Type B pancreatic cell (in vitro differentiated cells): Measurements from ENCODE around the gene AFMID. TPM values are rescaled to one million over a fixed set of nuclear protein-coding genes. Genes with fewer than 3 reads are reported as not detected.

Source experiments
- DNase-seq: peaks from one replicate; pipeline ENCODE4 v3.0.0; 2021; ENCODE audit warnings: mixed read lengths; ENCODE audit not compliant: unreplicated experiment; ENCODE audit errors: extremely low spot score
- H3K27ac Mint-ChIP-seq: 2 replicates; pipeline ENCODE4 v1.8.0; 2021; ENCODE audit warnings: mild to moderate bottlenecking, mixed read lengths
- H3K27me3 Mint-ChIP-seq: 2 replicates; pipeline ENCODE4 v1.8.0; 2021; ENCODE audit warnings: mixed read lengths
- H3K36me3 Mint-ChIP-seq: 2 replicates; pipeline ENCODE4 v1.8.0; 2021; ENCODE audit warnings: mixed read lengths
- H3K4me1 Mint-ChIP-seq: one replicate; pipeline ENCODE4 v1.8.0; 2021; ENCODE audit warnings: mixed read lengths; ENCODE audit not compliant: unreplicated experiment
- H3K4me3 Mint-ChIP-seq: 2 replicates; pipeline ENCODE4 v1.8.0; 2021; ENCODE audit warnings: mild to moderate bottlenecking, mixed read lengths
- H3K9me3 Mint-ChIP-seq: 2 replicates; pipeline ENCODE4 v1.8.0; 2021; ENCODE audit warnings: mixed read lengths
- total RNA-seq: library from RNA; stranded (reverse); gene quantifications from 2 replicates; pipeline ENCODE4 v1.2.1, GENCODE V29; 2021; ENCODE audit warnings: low replicate concordance
- TF ChIP-seq, protein P1 (sequence below): fragments of 200-600 bp; sonication (generic); conservative IDR thresholded peaks from 2 replicates; pipeline ENCODE4 v1.5.0; 2021; ENCODE audit warnings: antibody characterized with exemption, mild to moderate bottlenecking

AFMID gene
- total RNA-seq, 1 donor from 2014 or later, result 30.5 TPM

- Mint-ChIP-seq H3K36me3 (no peaks in the 10 kb centered on the region), H3K4me3 (no peak overlapping the region), H3K27ac (no peak overlapping the region), H3K9me3 (no peaks in the 10 kb centered on the region), H3K4me1 (no peaks in the 10 kb centered on the region), H3K27me3 (no peaks in the 10 kb centered on the region)
- DNase-seq, result no peak
- TF ChIP-seq, protein P1, sequence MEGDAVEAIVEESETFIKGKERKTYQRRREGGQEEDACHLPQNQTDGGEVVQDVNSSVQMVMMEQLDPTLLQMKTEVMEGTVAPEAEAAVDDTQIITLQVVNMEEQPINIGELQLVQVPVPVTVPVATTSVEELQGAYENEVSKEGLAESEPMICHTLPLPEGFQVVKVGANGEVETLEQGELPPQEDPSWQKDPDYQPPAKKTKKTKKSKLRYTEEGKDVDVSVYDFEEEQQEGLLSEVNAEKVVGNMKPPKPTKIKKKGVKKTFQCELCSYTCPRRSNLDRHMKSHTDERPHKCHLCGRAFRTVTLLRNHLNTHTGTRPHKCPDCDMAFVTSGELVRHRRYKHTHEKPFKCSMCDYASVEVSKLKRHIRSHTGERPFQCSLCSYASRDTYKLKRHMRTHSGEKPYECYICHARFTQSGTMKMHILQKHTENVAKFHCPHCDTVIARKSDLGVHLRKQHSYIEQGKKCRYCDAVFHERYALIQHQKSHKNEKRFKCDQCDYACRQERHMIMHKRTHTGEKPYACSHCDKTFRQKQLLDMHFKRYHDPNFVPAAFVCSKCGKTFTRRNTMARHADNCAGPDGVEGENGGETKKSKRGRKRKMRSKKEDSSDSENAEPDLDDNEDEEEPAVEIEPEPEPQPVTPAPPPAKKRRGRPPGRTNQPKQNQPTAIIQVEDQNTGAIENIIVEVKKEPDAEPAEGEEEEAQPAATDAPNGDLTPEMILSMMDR, result no peak
These were observed 18.1 kb downstream of the AFMID start for GRCh38 chr17:78205124-78205775.

- TF ChIP-seq, protein P1, result no peak
- H3K36me3 Mint-ChIP-seq, result no peaks in the 10 kb centered on the region
- H3K27ac Mint-ChIP-seq, result no peak overlapping the region
- H3K27me3 Mint-ChIP-seq, result no peaks in the 10 kb centered on the region
- DNase-seq, result no peak
- no peaks in the 10 kb centered on the region for H3K4me1 Mint-ChIP-seq
- H3K9me3 Mint-ChIP-seq, result no peaks in the 10 kb centered on the region
- no peak overlapping the region for H3K4me3 Mint-ChIP-seq
These were observed 19.1 kb downstream of the AFMID start for GRCh38 chr17:78206298-78206697.

GRCh38 chr17:78208486-78208885, 21.3 kb downstream of the AFMID start:
- DNase-seq, result no peak
- TF ChIP-seq, protein P1, result no peak
- no peak overlapping the region for H3K27ac Mint-ChIP-seq
- no peaks in the 10 kb centered on the region for H3K36me3 Mint-ChIP-seq
- no peaks in the 10 kb centered on the region for H3K9me3 Mint-ChIP-seq
- no peak overlapping the region for H3K4me3 Mint-ChIP-seq
- H3K4me1 Mint-ChIP-seq, result no peaks in the 10 kb centered on the region
- no peaks in the 10 kb centered on the region for H3K27me3 Mint-ChIP-seq

DNA sequence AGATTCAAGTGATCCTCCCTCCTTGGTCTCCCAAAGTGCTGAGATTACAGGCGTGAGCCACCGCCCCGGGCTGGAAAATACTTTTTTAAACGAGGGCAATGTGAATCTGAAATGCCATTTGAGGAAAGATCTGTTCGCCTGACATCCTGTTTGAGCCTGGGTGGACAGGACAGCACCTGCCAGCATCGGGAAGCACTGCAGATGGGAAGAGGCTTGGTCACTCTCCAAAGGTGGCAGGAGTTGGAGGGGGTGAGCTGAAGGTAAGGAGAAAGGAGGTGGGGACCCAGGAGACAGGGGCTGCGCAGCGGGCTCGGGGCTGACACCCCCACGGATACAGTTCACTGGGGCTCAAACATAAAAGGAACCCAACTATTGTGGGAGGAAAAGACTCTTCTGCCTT, 22.9 kb downstream of the AFMID start:
- H3K27me3 Mint-ChIP-seq, result no peaks in the 10 kb centered on the region
- H3K4me1 Mint-ChIP-seq, result no peaks in the 10 kb centered on the region
- no peaks in the 10 kb centered on the region for H3K36me3 Mint-ChIP-seq
- no peaks in the 10 kb centered on the region for H3K9me3 Mint-ChIP-seq
- H3K27ac Mint-ChIP-seq, result no peak overlapping the region
- no peak overlapping the region for H3K4me3 Mint-ChIP-seq
- DNase-seq, result no peak
- TF ChIP-seq, protein P1, result no peak

DNA sequence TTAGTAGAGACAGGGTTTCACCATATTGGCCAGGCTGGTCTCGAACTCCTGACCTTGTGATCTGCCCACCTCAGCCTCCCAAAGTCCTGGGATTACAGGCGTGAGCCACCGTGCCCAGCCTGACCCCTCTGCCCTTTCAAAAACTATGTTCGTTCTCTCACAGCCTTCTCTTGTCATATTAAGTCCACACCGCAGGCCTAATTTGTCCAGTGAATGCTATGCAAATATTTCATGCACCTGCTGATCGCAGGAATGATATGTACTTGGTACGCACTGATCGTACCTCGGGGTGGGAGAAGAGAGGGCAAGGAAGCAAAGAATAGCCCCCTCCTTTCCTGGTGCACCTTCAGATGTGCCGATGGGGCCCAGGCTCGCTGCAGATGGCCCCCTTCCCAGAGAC, 23.9 kb downstream of the AFMID start:
- no peak overlapping the region for H3K4me3 Mint-ChIP-seq
- peaks cover 5% of the 10 kb centered on the region for H3K4me1 Mint-ChIP-seq

More for the DNA sequence above, 23.9 kb downstream of the AFMID start:
- H3K27me3 Mint-ChIP-seq, result no peaks in the 10 kb centered on the region
- TF ChIP-seq, protein P1, result no peak
- no peaks in the 10 kb centered on the region for H3K9me3 Mint-ChIP-seq
- no peak overlapping the region for H3K27ac Mint-ChIP-seq
- no peak for DNase-seq
- peaks cover 3% of the 10 kb centered on the region for H3K36me3 Mint-ChIP-seq
